Measurements from ENCODE around the gene OR2A14. TPM values are rescaled to one million over a fixed set of nuclear protein-coding genes. Genes with fewer than 3 reads are reported as not detected.
"Not testable (repeated sequence)": the region's sequence is repeated elsewhere in the genome, so short reads cannot be mapped to it uniquely, and the experiment has no call there.

The OR2A14 gene
- total and polyA plus RNA-seq, 4 donors: not detected

- no peaks in the 10 kb centered on the region for H3K9me3 ChIP-seq (ENCODE audit: control insufficient read depth, insufficient read depth, low read length)
- no peaks in the 10 kb centered on the region for H3K27me3 ChIP-seq (ENCODE audit: control insufficient read depth, insufficient read depth, low read length)
- no peak overlapping the region for H3K27ac ChIP-seq (ENCODE audit: low read depth, low read length)
- no peak for DNase-seq (ENCODE audit: low read depth in 4 of 6, low spot score in 6 of 6)
- H3K4me3 ChIP-seq (ENCODE audit: low read depth, low read length): no peak overlapping the region
- no peaks in the 10 kb centered on the region for H3K36me3 ChIP-seq (ENCODE audit: control insufficient read depth, insufficient read depth, low read length)
- WGBS (ENCODE audit: insufficient coverage): no CpG with 5 or more reads among the region's 1 CpG
- H3K4me1 ChIP-seq (ENCODE audit: control insufficient read depth, insufficient read depth, low read length): no peaks in the 10 kb centered on the region
Measured at GRCh38 chr7:144137501-144137900, 14.5 kb downstream of the OR2A14 start.

GRCh38 chr7:144142187-144142586, 19.2 kb downstream of the OR2A14 start:
- Histone ChIP-seq H3K4me3 (ENCODE audit: low read depth, low read length) (no peak overlapping the region), H3K36me3 (ENCODE audit: control insufficient read depth, insufficient read depth, low read length) (no peaks in the 10 kb centered on the region), H3K9me3 (ENCODE audit: control insufficient read depth, insufficient read depth, low read length) (peaks cover 2% of the 10 kb centered on the region), H3K27ac (ENCODE audit: low read depth, low read length) (no peak overlapping the region), H3K4me1 (ENCODE audit: control insufficient read depth, insufficient read depth, low read length) (no peaks in the 10 kb centered on the region), H3K27me3 (ENCODE audit: control insufficient read depth, insufficient read depth, low read length) (no peaks in the 10 kb centered on the region)
- 93% methylated on average over 2 of the region's 3 CpGs for WGBS (ENCODE audit: insufficient coverage)
- DNase-seq (ENCODE audit: low read depth in 4 of 6, low spot score in 6 of 6): no peak

- Histone ChIP-seq H3K9me3 (ENCODE audit: control insufficient read depth, insufficient read depth, low read length) (peaks cover 5% of the 10 kb centered on the region), H3K4me1 (ENCODE audit: control insufficient read depth, insufficient read depth, low read length) (no peaks in the 10 kb centered on the region), H3K27ac (ENCODE audit: low read depth, low read length) (no peak overlapping the region), H3K4me3 (ENCODE audit: low read depth, low read length) (no peak overlapping the region), H3K27me3 (ENCODE audit: control insufficient read depth, insufficient read depth, low read length) (no peaks in the 10 kb centered on the region), H3K36me3 (ENCODE audit: control insufficient read depth, insufficient read depth, low read length) (no peaks in the 10 kb centered on the region)
- no peak for DNase-seq (ENCODE audit: low read depth in 4 of 6, low spot score in 6 of 6)
- WGBS (ENCODE audit: insufficient coverage): 88% methylated on average over 1 of the region's 3 CpGs
Measured at GRCh38 chr7:144144426-144144825, 21.4 kb downstream of the OR2A14 start.

GRCh38 chr7:144148224-144148827, 25.4 kb downstream of the OR2A14 start:
- no peak overlapping the region for H3K27ac ChIP-seq (ENCODE audit: low read depth, low read length)
- no peak for DNase-seq (ENCODE audit: low read depth in 4 of 6, low spot score in 6 of 6)
- no peaks in the 10 kb centered on the region for H3K36me3 ChIP-seq (ENCODE audit: control insufficient read depth, insufficient read depth, low read length)
- no CpG with 5 or more reads among the region's 2 CpGs for WGBS (ENCODE audit: insufficient coverage)
- H3K9me3 ChIP-seq (ENCODE audit: control insufficient read depth, insufficient read depth, low read length): peaks cover 5% of the 10 kb centered on the region
- no peak overlapping the region for H3K4me3 ChIP-seq (ENCODE audit: low read depth, low read length)
- no peaks in the 10 kb centered on the region for H3K4me1 ChIP-seq (ENCODE audit: control insufficient read depth, insufficient read depth, low read length)
- H3K27me3 ChIP-seq (ENCODE audit: control insufficient read depth, insufficient read depth, low read length): no peaks in the 10 kb centered on the region

- no peak for DNase-seq (ENCODE audit: low read depth in 4 of 6, low spot score in 6 of 6)
- Histone ChIP-seq H3K4me1 (ENCODE audit: control insufficient read depth, insufficient read depth, low read length) (no peaks in the 10 kb centered on the region), H3K27me3 (ENCODE audit: control insufficient read depth, insufficient read depth, low read length) (no peaks in the 10 kb centered on the region), H3K9me3 (ENCODE audit: control insufficient read depth, insufficient read depth, low read length) (peaks cover 2% of the 10 kb centered on the region), H3K36me3 (ENCODE audit: control insufficient read depth, insufficient read depth, low read length) (no peaks in the 10 kb centered on the region), H3K4me3 (ENCODE audit: low read depth, low read length) (no peak overlapping the region), H3K27ac (ENCODE audit: low read depth, low read length) (no peak overlapping the region)
- no CpG with 5 or more reads among the region's 1 CpG for WGBS (ENCODE audit: insufficient coverage)
Measured at GRCh38 chr7:144158861-144159260, 35.9 kb downstream of the OR2A14 start.

GRCh38 chr7:144164784-144165183, 41.8 kb downstream of the OR2A14 start:
- Histone ChIP-seq H3K4me1 (ENCODE audit: control insufficient read depth, insufficient read depth, low read length) (no peaks in the 10 kb centered on the region), H3K9me3 (ENCODE audit: control insufficient read depth, insufficient read depth, low read length) (peaks cover 2% of the 10 kb centered on the region), H3K27ac (ENCODE audit: low read depth, low read length) (no peak overlapping the region), H3K27me3 (ENCODE audit: control insufficient read depth, insufficient read depth, low read length) (no peaks in the 10 kb centered on the region), H3K36me3 (ENCODE audit: control insufficient read depth, insufficient read depth, low read length) (no peaks in the 10 kb centered on the region), H3K4me3 (ENCODE audit: low read depth, low read length) (no peak overlapping the region)
- WGBS (ENCODE audit: insufficient coverage): no CpG with 5 or more reads among the region's 2 CpGs
- no peak for DNase-seq (ENCODE audit: low read depth in 4 of 6, low spot score in 6 of 6)

GRCh38 chr7:144171594-144172350, 48.8 kb downstream of the OR2A14 start:
- not testable (repeated sequence) for H3K27me3 ChIP-seq (ENCODE audit: control insufficient read depth, insufficient read depth, low read length); H3K4me1 ChIP-seq (ENCODE audit: control insufficient read depth, insufficient read depth, low read length); H3K9me3 ChIP-seq (ENCODE audit: control insufficient read depth, insufficient read depth, low read length); H3K36me3 ChIP-seq (ENCODE audit: control insufficient read depth, insufficient read depth, low read length); DNase-seq (ENCODE audit: low read depth in 4 of 6, low spot score in 6 of 6); H3K27ac ChIP-seq (ENCODE audit: low read depth, low read length); H3K4me3 ChIP-seq (ENCODE audit: low read depth, low read length)
- WGBS (ENCODE audit: insufficient coverage): 94% methylated on average over 3 of the region's 4 CpGs

- Histone ChIP-seq H3K4me1 (ENCODE audit: control insufficient read depth, insufficient read depth, low read length) (no peaks in the 10 kb centered on the region), H3K9me3 (ENCODE audit: control insufficient read depth, insufficient read depth, low read length) (peaks cover 2% of the 10 kb centered on the region), H3K27ac (ENCODE audit: low read depth, low read length) (no peak overlapping the region), H3K27me3 (ENCODE audit: control insufficient read depth, insufficient read depth, low read length) (no peaks in the 10 kb centered on the region), H3K4me3 (ENCODE audit: low read depth, low read length) (no peak overlapping the region), H3K36me3 (ENCODE audit: control insufficient read depth, insufficient read depth, low read length) (no peaks in the 10 kb centered on the region)
- DNase-seq (ENCODE audit: low read depth in 4 of 6, low spot score in 6 of 6): no peak
- no CpG with 5 or more reads among the region's 5 CpGs for WGBS (ENCODE audit: insufficient coverage)
Measured at GRCh38 chr7:144174613-144175012, 51.6 kb downstream of the OR2A14 start.

- H3K9me3 ChIP-seq (ENCODE audit: control insufficient read depth, insufficient read depth, low read length); H3K27me3 ChIP-seq (ENCODE audit: control insufficient read depth, insufficient read depth, low read length); DNase-seq (ENCODE audit: low read depth in 4 of 6, low spot score in 6 of 6); H3K4me3 ChIP-seq (ENCODE audit: low read depth, low read length); H3K36me3 ChIP-seq (ENCODE audit: control insufficient read depth, insufficient read depth, low read length); H3K4me1 ChIP-seq (ENCODE audit: control insufficient read depth, insufficient read depth, low read length); H3K27ac ChIP-seq (ENCODE audit: low read depth, low read length): not testable (repeated sequence)
- WGBS (ENCODE audit: insufficient coverage): no CpG with 5 or more reads among the region's 10 CpGs
Measured at GRCh38 chr7:144178380-144179164, 55.6 kb downstream of the OR2A14 start.
